ENCODE results near the gene ANXA8.

- TF ChIP-seq CTCF (IDR thresholded peaks at IDR 0.05) (no peak), POLR2A (IDR thresholded peaks at IDR 0.05) (no peak)
These were observed 33.5 kb downstream of the ANXA8 start for GRCh38 chr10:47450442-47450841.

Data from esophagus squamous epithelium (tissue), 4 donors.